Stimulated activated CD4-positive, alpha-beta T cell treated with anti-CD3 and anti-CD28 coated beads, Interleukin-1b, Interleukin-23, amount 100 ng/mL, for 24 hours (primary cell): ENCODE results near the gene SLC34A1.
"Not testable (repeated sequence)": the region's sequence is repeated elsewhere in the genome, so short reads cannot be mapped to it uniquely, and the experiment has no call there.

ENCODE experiments used
- DNase-seq, 4 experiments: peaks; one replicate each; pipeline ENCODE4 v3.0.0-alpha.2; 2020; ENCODE audit warnings: low read depth in 4 of 4, low spot score in 1 of 4

SLC34A1 gene

GRCh38 chr5:177384134-177384533, at the start of gene SLC34A1:
TSS of gene SLC34A1 (plus strand) at chr5:177384434. CDS start at chr5:177385742, 1,308 bp downstream.
- no peak for DNase-seq

DNA sequence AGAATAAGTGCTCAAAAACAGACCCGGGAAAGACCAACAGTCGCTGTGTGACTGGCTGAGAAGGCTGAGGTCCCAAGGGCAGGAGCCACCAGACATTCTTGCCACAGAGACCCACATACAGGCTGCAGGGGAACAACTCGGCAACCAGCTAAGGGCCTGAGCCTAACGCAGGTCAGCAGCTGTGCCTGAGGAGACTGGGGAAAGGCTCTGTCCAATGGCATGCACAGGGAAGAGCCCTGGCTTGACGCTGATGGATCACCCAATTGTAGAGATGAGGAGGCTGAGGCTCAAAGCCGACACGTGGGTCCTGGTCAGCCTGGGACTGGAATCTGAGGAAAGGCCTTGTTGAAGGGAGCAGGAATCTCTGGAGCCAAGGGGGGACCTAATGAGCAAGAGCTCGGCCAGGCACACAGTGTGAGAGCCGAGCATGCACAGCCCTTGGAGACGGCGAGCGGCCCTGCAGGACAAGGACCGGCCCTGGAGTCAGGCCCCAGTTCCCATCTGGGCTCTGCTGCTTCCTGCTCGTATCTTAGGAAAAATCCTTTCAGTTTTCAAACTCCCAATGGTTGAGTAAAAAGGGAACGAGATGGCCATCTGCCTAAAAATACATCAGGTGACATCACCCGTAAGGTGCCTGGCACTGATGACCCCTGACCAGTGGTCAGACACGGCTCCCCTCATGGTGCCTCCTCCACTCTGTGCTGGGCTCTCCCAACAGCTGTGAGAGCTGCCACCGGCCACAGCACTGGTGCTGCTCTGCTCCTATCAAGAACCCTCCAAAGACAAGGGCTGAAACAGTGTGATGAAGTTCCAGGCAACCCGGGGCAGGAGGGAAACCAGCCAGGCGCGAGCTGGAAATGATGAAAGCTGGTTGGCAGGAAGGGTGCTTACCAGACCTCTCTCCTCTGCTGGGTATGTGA, 49.2 kb upstream of the SLC34A1 start:
- no peak for DNase-seq

DNA sequence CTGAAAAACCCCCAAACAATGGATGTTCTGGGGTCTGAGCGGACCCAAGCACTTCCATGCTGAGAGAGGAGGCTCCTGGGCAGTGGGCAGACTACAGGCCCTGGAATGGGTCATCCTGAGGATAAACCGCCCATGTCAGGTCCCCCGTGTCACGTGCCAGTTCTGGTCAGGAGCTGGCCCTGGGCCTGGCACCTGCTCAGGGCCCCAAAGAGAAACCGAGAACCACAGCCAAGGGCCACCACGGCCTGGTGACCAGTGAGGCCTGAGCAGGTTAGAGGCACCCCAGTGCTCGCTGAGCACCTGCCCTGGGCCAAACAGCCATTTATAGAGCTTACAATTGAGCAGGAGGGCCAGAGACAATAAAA, 48.6 kb upstream of the SLC34A1 start:
- no peak for DNase-seq

DNA sequence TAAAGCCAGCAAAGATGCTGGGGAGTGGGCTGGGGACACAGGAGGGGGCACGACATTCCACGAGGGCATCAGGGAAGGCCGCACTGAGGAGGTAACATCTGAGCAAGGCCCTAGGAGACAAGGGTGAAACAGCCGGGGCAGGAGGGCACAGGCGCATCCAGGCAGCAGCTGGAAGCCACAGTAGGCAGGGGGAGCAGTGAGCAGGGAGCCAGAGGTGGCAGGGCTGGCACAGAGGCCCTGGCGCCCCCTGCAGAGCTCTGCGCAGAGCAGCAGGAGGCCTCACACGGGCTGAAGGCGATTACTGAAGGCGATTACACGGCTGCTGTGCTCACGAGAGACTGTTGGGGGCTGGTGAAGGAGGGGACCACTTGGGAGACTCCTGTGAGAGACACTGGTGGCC, 48.1 kb upstream of the SLC34A1 start:
- no peak for DNase-seq

DNA sequence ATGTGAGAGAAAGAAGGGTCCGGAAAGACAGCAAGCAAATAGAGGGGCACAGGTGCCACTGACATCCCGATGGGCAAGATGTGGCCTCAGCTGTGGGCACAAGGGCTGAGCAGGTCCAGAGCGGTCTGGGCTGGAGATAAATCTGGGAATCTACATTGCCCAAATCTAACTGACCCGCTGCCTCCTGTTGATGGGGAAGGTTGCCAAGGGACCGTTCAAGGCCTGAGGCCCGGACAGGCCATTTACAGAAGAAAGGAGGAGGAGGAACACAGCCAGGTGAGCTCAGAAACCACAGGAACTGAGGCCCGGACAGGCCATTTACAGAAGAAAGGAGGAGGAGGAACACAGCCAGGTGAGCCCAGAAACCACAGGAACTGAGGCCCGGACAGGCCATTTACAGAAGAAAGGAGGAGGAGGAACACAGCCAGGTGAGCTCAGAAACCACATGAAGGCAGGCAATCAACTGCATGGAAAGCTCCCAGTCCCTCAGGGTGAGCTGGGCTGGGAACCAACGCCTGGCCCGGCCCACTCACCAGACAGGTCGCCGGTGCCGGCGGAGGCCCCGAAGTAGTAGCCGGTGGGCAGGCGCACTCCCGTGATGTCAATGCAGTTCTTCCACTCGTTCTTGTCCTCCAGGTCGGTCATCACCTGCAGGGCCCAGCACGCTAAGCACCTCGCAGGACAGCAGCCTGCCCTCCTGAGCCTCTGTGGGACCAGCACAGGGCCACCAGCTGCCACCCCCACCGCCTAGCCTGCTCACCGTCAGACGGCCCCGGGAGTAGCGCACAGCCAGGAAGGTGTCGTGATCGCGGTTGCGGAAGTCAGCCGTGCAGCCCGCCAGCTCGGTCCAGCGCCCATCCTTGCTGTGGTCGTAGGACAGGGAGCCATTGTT, 47.4 kb upstream of the SLC34A1 start:
- no peak for DNase-seq

DNA sequence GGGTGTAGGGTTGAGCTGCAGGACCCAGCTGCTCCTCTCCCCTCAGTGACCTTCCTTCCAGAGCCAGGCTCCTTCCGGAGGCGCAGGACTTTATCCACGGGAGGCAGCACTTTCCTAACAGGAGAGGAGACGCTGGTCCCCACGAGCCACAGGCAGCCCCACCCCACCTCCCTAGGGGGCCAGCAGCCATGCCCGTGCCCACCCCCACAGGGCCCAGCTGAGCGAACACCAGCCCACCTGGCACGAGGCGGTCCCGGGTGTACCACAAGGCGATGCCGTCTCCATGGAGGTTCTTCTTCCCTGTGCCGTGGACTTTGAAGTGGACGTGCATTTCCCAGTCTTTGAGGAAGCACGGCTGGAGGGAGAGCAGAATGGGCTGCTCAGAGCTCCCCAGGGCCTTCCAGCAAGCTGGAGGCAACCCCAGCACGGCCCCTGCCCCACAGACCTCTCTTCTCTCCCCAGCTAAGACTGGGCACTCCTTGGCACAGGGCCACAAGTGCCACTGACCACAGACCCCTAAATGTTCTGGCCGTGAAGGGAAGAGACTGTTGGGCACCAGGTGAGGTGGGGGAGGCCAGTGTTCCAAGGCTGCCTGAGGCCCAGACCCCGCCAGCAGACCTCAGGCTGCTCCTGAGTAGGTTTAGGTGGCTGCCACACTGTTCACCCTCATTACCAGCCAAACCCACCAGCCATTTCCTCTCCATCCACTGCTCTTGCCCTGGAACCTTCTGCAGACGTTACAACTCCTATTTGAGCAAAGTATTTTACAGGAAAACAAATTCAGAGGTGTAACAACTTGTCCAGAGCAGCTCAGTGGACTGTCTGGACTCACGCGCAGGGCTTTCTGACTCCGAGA, 45.8 kb upstream of the SLC34A1 start:
- no peak for DNase-seq

DNA sequence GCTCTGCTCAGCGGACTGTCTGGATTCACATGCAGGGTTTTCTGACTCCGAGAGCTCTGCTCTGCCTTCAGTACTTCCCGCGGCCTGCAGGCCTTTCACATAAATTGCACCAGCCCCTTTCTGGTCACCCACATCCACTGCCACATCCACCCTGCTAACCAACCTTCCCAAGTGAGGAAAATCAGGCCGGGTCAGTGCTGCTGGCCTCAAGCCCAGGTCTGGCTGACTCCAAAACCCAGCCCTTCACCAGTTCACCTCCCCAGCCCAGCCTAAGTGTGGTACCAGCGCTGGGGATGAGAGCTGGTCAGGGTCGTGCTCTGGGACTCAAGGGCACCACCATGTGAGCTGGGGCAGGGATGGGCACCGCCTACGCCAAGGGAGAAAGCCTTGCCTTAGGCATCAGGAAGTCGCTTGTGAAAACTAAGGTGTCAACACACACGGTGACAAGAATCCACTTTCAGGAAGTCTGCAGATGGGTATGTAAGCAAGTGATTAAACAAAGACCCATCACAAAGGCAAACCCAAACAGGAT, 45.1 kb upstream of the SLC34A1 start:
- no peak for DNase-seq

DNA sequence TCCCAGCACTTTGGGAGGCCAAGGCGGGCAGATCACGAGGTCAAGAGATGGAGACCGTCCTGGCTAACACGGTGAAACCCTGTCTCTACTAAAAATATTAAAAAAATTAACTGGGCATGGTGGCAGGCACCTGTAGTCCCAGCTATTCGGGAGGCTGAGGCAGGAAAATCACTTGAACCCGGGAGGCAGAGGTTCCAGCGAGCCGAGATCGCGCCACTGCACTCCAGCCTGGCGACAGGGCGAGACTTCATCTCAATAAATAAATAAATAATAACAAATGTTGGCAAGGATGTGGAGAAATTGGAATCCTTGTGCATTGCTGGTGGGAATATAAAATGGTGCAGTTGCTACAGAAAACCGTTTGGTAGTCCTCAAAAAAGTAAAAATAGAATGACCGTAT, 41.2 kb upstream of the SLC34A1 start:
- DNase-seq, result not testable (repeated sequence)

DNA sequence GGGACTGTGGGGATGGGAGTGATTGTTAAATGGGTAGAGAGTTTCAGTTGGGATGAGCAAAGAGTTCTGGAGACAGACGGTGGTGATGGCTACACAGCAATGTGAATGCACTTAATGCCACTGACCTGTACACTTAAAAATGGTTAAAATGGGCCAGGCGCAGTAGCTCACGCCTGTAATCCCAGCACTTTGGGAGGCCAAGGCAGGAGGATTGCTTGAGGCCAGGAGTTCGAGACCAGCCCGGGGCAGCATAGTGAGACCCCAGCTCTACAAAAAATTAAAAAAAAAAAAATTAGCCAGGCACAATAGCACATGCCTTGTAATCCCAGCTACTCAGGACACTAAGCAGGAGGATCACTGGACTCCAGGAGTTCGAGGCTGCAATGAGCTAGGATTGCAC, 40.5 kb upstream of the SLC34A1 start:
- no peak for DNase-seq

- DNase-seq, result no peak
Measured at GRCh38 chr5:177344891-177345290, 39.3 kb upstream of the SLC34A1 start.

DNA sequence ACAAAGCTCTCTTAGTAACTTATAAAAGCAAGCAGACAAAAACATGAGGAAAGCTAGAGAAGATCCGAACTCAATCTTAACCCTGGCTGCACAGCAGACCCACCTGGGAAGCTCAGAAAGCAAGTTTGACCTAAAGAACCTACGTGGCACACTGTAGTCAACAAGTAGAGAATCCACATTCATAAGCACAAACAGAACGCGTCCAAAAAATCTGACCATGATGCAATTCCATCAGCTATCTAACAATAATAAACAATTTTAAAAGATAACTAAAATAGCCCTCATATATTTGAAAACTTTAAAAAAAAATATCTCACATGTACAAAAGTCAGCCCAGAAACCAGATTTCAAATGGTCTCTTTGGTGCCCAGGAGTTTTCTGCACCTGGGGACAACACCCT, 37.4 kb upstream of the SLC34A1 start:
- DNase-seq, result no peak

GRCh38 chr5:177347699-177348098, 36.5 kb upstream of the SLC34A1 start:
- no peak for DNase-seq

GRCh38 chr5:177349362-177349647, 34.9 kb upstream of the SLC34A1 start:
- no peak for DNase-seq

- no peak for DNase-seq
Measured at GRCh38 chr5:177349762-177350161, 34.5 kb upstream of the SLC34A1 start.

GRCh38 chr5:177350776-177351391, 33.4 kb upstream of the SLC34A1 start:
- no peak for DNase-seq

- DNase-seq, result peak; percentile 72 to 85 (median 76)
Measured at GRCh38 chr5:177351392-177352329, 32.6 kb upstream of the SLC34A1 start, which contains the start of gene LMAN2. TSS of gene LMAN2 (minus strand) at chr5:177351668. CDS start at chr5:177351647, 21 bp downstream.

GRCh38 chr5:177353093-177353492, 31.1 kb upstream of the SLC34A1 start:
- no peak for DNase-seq

- DNase-seq, result no peak
Measured at GRCh38 chr5:177354256-177354655, 30.0 kb upstream of the SLC34A1 start.

DNA sequence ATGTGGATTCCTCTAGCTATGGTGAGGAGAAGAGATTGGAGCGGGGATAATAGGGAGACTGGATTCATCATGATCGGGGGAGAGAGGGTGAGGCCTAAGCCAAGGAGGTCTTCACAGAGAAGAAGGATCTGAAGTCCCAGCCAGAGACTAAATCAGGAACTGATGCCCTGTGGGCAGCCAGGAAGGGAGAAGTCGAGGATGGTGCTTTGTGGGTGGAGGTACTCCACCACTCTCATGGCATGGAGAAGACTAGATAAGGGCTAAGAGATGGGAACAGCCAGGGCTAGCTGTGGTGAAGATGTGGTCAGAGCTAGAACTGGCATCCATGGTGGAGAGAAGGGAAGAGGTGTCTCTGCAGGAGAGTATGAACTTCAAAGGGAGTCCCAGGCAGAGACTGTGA, 29.5 kb upstream of the SLC34A1 start:
- DNase-seq, result no peak
